AG04450 (cell line): ENCODE results near the gene KLHL9. TPM values are rescaled to one million over a fixed set of nuclear protein-coding genes. Genes with fewer than 3 reads are reported as not detected.

ENCODE experiments used
- CTCF ChIA-PET: fragments of 300-600, 350-600 bp; formaldehyde crosslinking; extraction: SDS; loops from one replicate; lab custom pipeline; 2022; ENCODE audit warnings: antibody characterized with exemption, inconsistent platforms; lab: Charles Lee
- POLR2A ChIA-PET: fragments of 350-600 bp; formaldehyde crosslinking; extraction: SDS; loops from one replicate; lab custom pipeline; 2021; ENCODE audit warnings: antibody characterized with exemption, inconsistent platforms; lab: Yijun Ruan, JAX
- DNase-seq: peaks from one replicate; pipeline ENCODE4 v3.0.0-alpha.2; 2011; ENCODE audit warnings: low read depth, low spot score
- H3K27ac ChIP-seq: one replicate; pipeline ENCODE4 v1.5.1; 2012; ENCODE audit warnings: low read depth, low read length, control low read depth
- H3K27me3 ChIP-seq: one replicate; pipeline ENCODE4 v1.6.0; 2012; ENCODE audit warnings: low read length; ENCODE audit not compliant: control insufficient read depth, insufficient read depth
- H3K4me3 ChIP-seq: 2 replicates; pipeline ENCODE4 v1.5.1; 2011; ENCODE audit warnings: mild to moderate bottlenecking, low read depth, low read length, control low read depth
- H3K9me3 ChIP-seq: 2 replicates; pipeline ENCODE4 v1.5.1; 2012; ENCODE audit warnings: low read length; ENCODE audit not compliant: control insufficient read depth, insufficient read depth
- polyA plus RNA-seq: library from polyadenylated mRNA; depleted of rRNA; stranded (reverse); fragments of >200 nt; gene quantifications from 2 replicates; pipeline ENCODE4 v1.2.3, GENCODE V29; 2011
- TF ChIP-seq, protein P1 (sequence below): IDR thresholded peaks from 2 replicates; pipeline ENCODE4 v1.5.1; 2011; ENCODE audit warnings: low read depth, low read length, control low read depth, inconsistent platforms

The KLHL9 gene
- polyA plus RNA-seq, 1 experiment, result 42.2 TPM

DNA sequence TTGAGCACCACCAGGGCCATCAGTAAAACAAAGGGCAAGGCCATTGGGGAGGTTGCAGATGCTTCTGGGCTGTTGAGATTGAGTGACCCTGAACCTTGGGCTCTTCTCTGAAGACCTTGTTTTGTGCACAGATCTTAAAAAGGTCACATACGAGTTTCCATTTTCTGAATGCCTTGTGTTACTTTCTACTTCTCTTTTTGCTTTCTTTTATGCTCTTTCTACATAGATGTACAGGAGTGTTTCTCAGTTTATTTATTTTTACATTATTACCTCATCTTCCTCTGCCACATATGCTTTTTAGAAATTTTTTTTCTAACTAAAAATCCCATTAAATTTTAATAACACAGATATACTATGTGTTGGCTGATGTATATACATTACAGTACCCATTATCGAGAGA is 30.0 kb downstream of the KLHL9 start, which contains the start of gene IFNA5:
TSS of gene IFNA5 (minus strand) at position 101 of the 400 bp plus-strand sequence. CDS start at position 44, 57 bp downstream.
- Histone ChIP-seq H3K9me3 (no peaks in the 10 kb centered on the region), H3K27ac (no peak within 1 kb of the TSS), H3K27me3 (peaks cover 6% of the 10 kb centered on the region), H3K4me3 (no peak within 1 kb of the TSS)
- TF ChIP-seq, protein P1, sequence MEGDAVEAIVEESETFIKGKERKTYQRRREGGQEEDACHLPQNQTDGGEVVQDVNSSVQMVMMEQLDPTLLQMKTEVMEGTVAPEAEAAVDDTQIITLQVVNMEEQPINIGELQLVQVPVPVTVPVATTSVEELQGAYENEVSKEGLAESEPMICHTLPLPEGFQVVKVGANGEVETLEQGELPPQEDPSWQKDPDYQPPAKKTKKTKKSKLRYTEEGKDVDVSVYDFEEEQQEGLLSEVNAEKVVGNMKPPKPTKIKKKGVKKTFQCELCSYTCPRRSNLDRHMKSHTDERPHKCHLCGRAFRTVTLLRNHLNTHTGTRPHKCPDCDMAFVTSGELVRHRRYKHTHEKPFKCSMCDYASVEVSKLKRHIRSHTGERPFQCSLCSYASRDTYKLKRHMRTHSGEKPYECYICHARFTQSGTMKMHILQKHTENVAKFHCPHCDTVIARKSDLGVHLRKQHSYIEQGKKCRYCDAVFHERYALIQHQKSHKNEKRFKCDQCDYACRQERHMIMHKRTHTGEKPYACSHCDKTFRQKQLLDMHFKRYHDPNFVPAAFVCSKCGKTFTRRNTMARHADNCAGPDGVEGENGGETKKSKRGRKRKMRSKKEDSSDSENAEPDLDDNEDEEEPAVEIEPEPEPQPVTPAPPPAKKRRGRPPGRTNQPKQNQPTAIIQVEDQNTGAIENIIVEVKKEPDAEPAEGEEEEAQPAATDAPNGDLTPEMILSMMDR, result no peak
- no peak for DNase-seq
- CTCF ChIA-PET, result no interaction called here
- POLR2A ChIA-PET, result no interaction called here

DNA sequence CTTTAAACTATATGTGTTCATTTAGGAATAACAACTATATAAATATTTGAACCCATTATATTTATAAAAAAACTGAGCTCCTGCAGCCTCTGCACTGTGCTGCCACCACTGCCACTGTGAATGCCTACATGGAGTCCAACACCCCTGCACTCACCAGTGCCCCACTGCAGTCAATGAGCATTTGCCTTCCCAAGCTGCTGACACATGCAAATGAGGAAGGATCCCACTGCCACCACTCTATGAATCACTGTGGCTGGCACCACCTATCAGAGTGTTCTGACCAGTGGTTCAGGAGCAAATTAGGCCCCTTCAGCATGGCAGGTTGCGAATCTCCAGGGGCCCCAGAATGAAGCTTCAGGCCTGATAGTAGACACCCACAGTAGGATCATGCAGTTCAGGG is 39.2 kb downstream of the KLHL9 start:
- Histone ChIP-seq H3K27ac (no peak overlapping the region), H3K9me3 (no peaks in the 10 kb centered on the region), H3K27me3 (peaks cover 3% of the 10 kb centered on the region), H3K4me3 (no peak overlapping the region)
- TF ChIP-seq, protein P1, result no peak
- CTCF ChIA-PET, result interaction anchor here (1.0 kb wide), 1 partner anchor 30 kb away, joined by 3 read pairs; no protein-coding TSS in a partner anchor
- POLR2A ChIA-PET, result no interaction called here
- no peak for DNase-seq

DNA sequence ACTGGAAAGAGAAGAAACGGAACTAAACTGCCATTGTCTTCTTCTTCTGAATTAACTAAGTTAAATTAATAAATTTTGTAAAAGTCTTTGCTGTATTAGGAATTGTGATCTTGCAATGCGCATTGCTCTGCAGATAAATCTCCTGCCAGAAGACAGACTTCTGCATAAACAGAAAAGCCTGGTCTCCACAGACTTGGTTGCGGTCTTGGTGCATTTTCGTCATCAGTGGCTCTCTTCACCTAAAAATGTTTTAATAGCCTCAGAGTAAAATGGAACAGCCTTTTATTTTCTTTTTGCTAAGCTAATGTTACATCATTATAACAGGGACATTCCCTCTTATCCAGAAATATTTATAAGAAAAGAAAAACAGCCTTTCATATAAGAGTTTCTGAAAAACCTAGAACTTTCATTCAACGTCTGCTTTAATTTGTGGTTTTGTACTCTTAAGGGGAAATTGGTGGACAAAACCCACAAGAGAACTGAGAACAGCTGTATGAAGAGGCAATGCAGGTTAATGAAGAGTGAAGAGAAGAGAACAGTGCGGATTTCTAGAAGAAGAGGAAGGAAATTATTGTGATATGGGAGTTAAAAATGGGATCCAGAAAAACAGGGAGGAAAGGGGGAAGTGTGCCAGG is 40.2 kb downstream of the KLHL9 start:
- POLR2A ChIA-PET, result no interaction called here
- TF ChIP-seq, protein P1, result no peak
- H3K4me3 ChIP-seq, result no peak overlapping the region
- H3K27me3 ChIP-seq, result peaks cover 3% of the 10 kb centered on the region
- H3K9me3 ChIP-seq, result no peaks in the 10 kb centered on the region
- no peak for DNase-seq
- no peak overlapping the region for H3K27ac ChIP-seq
- CTCF ChIA-PET, result interaction anchor here (0.6 to 0.9 kb wide), 2 partner anchors 24 to 101 kb away, joined by 3 read pairs; no protein-coding TSS in a partner anchor

DNA sequence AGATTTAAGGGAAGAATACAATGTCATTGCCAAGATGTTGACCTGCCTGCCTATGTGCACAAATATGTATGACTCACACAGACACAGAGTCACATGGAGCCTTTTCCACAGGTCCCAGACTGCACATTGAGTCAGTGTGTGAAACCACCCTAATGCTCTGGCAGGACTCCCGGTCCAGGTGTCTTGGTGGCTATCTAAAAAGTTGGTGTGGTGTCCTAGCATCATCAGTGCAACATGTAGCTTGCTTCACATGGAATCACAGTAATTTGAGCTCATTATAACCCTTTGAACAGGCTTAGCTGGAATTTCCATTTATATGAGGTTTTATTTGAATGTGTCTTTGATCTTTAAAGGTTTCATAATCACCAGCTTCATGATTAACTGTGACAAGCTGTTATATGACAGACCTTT is 40.8 kb downstream of the KLHL9 start:
- CTCF ChIA-PET, result interaction anchor here (0.9 kb wide), 1 partner anchor 24 kb away, joined by 3 read pairs; no protein-coding TSS in a partner anchor
- TF ChIP-seq, protein P1, result no peak
- POLR2A ChIA-PET, result no interaction called here
- DNase-seq, result no peak
- Histone ChIP-seq H3K4me3 (no peak overlapping the region), H3K9me3 (no peaks in the 10 kb centered on the region), H3K27me3 (peaks cover 3% of the 10 kb centered on the region), H3K27ac (no peak overlapping the region)

DNA sequence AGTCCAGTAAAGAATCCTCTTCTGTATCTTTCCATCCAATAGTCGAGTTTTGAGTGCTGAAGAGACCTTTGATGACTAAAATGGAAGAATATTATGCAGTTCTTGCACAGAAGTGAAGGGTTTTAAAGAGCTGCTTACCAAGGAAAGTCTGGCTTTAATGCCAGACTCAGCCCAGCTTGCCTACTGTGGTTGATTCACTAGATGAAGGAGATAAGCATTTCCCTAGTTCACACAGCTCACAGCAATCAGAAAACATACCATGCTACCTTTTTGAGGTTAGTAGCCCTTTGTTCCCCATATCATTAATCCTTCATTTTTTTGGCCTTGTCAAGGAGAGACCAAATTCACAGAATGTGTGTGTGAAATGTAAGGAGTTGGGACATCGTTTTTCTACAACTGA is 45.4 kb downstream of the KLHL9 start:
- TF ChIP-seq, protein P1, result no peak
- no peak for DNase-seq
- Histone ChIP-seq H3K27me3 (peaks cover 6% of the 10 kb centered on the region), H3K4me3 (no peak overlapping the region), H3K9me3 (no peaks in the 10 kb centered on the region), H3K27ac (no peak overlapping the region)
- ChIA-PET POLR2A (no interaction called here), CTCF (interaction anchor here (0.7 kb wide), 1 partner anchor 1571 kb away, joined by 3 read pairs; no protein-coding TSS in a partner anchor)
